NCI-H1105 (cell line): ENCODE data around the gene XPNPEP3.
A peak's percentile ranks its signal among the peaks of the same experiment; 100 is the strongest.
"Not testable (repeated sequence)": the region's sequence is repeated elsewhere in the genome, so short reads cannot be mapped to it uniquely, and the experiment has no call there.

Source experiments
- DNase-seq: peaks from one replicate; lab custom pipeline; 2025; lab: John Stamatoyannopoulos, UW

Gene XPNPEP3

GRCh38 chr22:40857309-40857855, 434 bp downstream of the XPNPEP3 start:
- DNase-seq: no peak

GRCh38 chr22:40862013-40862412, 5.1 kb downstream of the XPNPEP3 start, which contains the start of gene DNAJB7:
DNAJB7 (minus strand) TSS chr22:40862113; CDS start chr22:40861994, 119 bp downstream.
- DNase-seq: no peak

GRCh38 chr22:40862537-40862936, 5.6 kb downstream of the XPNPEP3 start:
- no peak for DNase-seq

GRCh38 chr22:40867109-40867508, 10.2 kb downstream of the XPNPEP3 start:
- no peak for DNase-seq

GRCh38 chr22:40868379-40868778, 11.4 kb downstream of the XPNPEP3 start:
- DNase-seq: not testable (repeated sequence)

GRCh38 chr22:40874016-40874415, 17.1 kb downstream of the XPNPEP3 start:
- no peak for DNase-seq

GRCh38 chr22:40875111-40875510, 18.2 kb downstream of the XPNPEP3 start:
- DNase-seq: no peak

GRCh38 chr22:40876907-40877306, 20.0 kb downstream of the XPNPEP3 start:
- no peak for DNase-seq

GRCh38 chr22:40877488-40877887, 20.5 kb downstream of the XPNPEP3 start:
- no peak for DNase-seq

GRCh38 chr22:40878922-40879321, 22.0 kb downstream of the XPNPEP3 start:
- DNase-seq: no peak

- DNase-seq: no peak
Measured at GRCh38 chr22:40889116-40889515, 32.2 kb downstream of the XPNPEP3 start.

GRCh38 chr22:40890881-40891280, 33.9 kb downstream of the XPNPEP3 start:
- no peak for DNase-seq

GRCh38 chr22:40894417-40894816, 37.5 kb downstream of the XPNPEP3 start:
- DNase-seq: no peak

- DNase-seq: peak; percentile 20
Measured at GRCh38 chr22:40898850-40899357, 42.0 kb downstream of the XPNPEP3 start.

GRCh38 chr22:40904101-40904500, 47.2 kb downstream of the XPNPEP3 start:
- no peak for DNase-seq

GRCh38 chr22:40908895-40909294, 51.9 kb downstream of the XPNPEP3 start:
- DNase-seq: no peak

- no peak for DNase-seq
Measured at GRCh38 chr22:40911772-40912171, 54.8 kb downstream of the XPNPEP3 start.

GRCh38 chr22:40912987-40913386, 56.0 kb downstream of the XPNPEP3 start:
- not testable (repeated sequence) for DNase-seq

- DNase-seq: no peak
Measured at GRCh38 chr22:40919446-40919845, 62.5 kb downstream of the XPNPEP3 start.

GRCh38 chr22:40920526-40920925, 63.6 kb downstream of the XPNPEP3 start:
- no peak for DNase-seq

GRCh38 chr22:40922484-40923303, 65.7 kb downstream of the XPNPEP3 start:
- DNase-seq: peak; percentile 36

- no peak for DNase-seq
Measured at GRCh38 chr22:40928657-40929056, 71.7 kb downstream of the XPNPEP3 start.

GRCh38 chr22:40932396-40932795, 75.4 kb downstream of the XPNPEP3 start:
- no peak for DNase-seq
